T-helper 9 cell (primary cell): ENCODE results near the gene DNA2.
"Not testable (repeated sequence)": the region's sequence is repeated elsewhere in the genome, so short reads cannot be mapped to it uniquely, and the experiment has no call there.

Experiments
- DNase-seq: peaks from one replicate; pipeline ENCODE4 v3.0.0-alpha.2; 2020
- total RNA-seq, 2 donors: gene quantifications; one replicate each; lab custom pipeline; 2026; lab: John Stamatoyannopoulos, UW

DNA2 gene
- total RNA-seq = 6.3 to 9.4 reads per million in 2 donors

GRCh38 chr10:68471586-68472408, at the start of gene DNA2:
TSS of gene DNA2 (minus strand) at chr10:68471973. CDS start at chr10:68471864, 109 bp downstream.
- peak; percentile 44 for DNase-seq

GRCh38 chr10:68518609-68519008, 46.8 kb upstream of the DNA2 start:
- DNase-seq = not testable (repeated sequence)

GRCh38 chr10:68517188-68517587, 45.4 kb upstream of the DNA2 start:
- no peak for DNase-seq

GRCh38 chr10:68516766-68517165, 45.0 kb upstream of the DNA2 start:
- no peak for DNase-seq

DNA sequence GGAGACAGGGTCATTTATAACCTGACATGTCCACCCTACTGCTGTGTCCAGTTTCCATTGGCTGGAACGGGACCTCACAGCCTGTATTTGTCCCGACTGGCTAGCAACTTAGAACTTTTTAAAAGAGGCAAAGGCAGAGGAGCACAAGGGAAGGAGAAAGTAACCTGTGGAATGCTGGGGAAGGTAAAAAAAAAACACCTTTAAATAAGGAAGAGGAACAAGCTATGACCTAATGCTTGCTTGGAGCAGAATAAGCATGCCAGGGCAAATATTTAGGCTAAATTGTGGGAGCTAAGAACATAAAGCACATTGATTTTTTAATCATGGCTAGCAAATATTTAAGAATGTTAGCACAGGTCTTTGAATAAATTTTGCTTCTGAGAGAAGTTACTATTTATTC, 44.4 kb upstream of the DNA2 start:
- not testable (repeated sequence) for DNase-seq

- no peak for DNase-seq
Observed at GRCh38 chr10:68508090-68508489, 36.3 kb upstream of the DNA2 start.

DNA sequence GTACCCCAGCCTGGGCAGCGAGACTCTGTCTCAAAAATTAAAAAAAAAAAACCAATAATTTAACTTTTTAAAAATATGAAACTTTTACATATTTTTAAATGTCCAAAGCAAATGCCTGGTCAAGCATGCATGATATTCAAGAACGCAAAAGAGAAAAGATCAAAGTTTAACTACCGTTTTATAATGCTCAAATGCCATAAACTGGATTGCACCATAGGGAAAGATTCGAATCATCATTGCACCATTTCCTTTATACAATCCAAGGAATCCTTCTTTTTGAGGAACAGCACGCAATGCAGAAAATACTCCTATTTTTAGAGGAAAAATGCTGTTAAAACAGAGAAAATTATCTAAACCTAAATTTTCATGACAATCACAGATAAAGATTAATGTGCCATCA, 34.6 kb upstream of the DNA2 start:
- DNase-seq = no peak

- DNase-seq = no peak
Observed at GRCh38 chr10:68502846-68503245, 31.1 kb upstream of the DNA2 start.

- no peak for DNase-seq
Observed at GRCh38 chr10:68501691-68502090, 29.9 kb upstream of the DNA2 start.

DNA sequence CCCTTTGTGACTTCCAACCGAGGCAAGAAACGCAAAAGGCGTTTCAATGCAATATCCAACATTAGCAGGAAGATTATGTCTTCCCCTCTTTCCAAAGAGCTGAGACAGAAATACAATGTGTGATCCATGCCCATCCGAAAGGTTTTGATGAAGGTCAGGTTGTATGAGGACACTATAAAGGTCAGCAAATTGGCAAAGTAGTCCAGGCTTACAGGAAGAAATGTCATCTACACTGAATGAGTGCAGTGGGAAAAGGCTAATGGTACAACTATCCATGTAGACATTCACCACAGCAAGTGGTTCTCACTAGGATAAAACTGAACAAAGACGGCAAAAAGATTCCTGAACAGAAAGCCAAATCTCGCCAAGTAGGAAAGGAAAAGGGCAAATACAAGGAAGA, 27.8 kb upstream of the DNA2 start:
- DNase-seq = no peak

GRCh38 chr10:68496072-68496471, 24.3 kb upstream of the DNA2 start:
- no peak for DNase-seq

- DNase-seq = no peak
Observed at GRCh38 chr10:68492118-68492517, 20.3 kb upstream of the DNA2 start.

DNA sequence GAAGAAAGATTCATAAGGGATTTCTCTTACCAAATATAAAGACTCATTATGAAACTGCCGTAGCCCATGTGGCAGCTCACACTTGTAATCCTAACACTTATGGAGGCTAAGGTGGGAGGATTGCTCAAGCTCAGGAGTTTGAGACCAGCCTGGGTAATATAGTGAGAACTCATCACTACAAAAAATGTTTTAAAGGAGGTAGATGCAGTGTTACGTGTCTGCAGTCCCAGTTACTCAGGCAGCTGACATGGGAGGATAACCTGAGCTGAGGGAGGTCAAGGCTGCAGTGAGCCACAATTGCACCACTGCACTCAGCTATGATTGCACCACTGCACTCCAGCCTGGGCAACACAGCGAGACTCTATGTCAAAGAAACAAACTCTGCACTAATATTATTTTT, 18.1 kb upstream of the DNA2 start:
- DNase-seq = no peak

DNA sequence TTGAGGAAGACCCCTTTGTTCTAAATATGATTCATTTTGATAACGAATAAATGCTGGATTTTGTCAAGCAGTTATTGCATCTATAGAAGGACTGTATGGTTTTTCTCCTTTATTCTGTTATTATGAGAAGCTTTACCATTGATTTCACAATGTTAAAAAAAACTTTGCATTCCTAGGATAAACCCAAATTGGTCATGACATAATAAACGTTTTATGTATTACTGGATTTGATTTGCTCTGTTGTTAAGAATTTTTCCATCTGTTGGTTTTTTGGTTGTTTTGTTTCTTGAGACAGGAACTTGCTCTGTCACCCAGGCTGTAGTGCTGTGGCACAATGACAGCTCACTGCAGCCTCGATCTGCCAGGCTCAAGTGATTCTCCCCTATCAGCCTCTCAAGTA, 2.2 kb upstream of the DNA2 start:
- DNase-seq = no peak

DNA sequence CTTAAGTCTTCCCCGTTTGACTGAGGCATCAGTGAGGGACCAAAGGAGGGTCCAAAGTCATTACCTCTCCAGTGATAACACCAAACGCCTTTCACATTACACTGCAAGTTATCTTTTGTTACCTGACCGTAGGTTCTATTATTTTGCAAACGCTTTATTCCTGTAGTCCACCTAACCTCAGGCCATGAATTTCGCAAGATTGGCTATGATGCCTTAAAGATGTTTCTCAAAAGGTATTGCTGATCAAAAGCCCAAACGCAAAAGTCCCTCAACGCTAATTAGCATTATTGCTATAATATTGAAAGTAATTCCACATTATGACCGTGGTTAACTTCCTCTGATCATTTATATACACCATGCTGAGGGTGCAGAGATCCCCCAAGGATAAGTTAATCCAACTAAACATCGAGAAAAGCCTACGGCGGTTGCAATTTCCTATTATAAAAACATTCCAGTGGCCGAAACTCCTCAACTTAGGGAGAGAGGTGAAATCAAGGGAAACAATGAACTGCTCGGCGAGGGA, 649 bp downstream of the DNA2 start:
- DNase-seq = no peak

DNA sequence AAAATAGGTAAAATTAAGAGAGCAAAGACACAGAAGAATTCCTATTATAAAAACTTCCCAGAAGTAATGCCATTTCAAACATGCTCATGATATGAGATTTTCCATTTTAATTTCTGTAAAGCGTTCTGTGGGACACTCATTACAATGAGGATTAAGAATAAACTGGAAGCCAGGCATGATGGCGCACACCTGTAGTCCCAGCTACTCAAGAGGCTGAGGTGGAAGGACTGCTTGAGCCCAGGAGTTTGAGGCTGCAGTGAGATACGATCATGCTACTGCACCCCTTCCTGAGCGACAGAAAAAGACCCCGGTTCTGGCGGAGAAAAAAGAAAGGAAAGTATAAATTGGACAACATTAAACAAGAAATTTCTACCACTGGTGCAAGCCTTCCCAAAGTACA, 1.5 kb downstream of the DNA2 start:
- no peak for DNase-seq

- no peak for DNase-seq
Observed at GRCh38 chr10:68469838-68470237, 1.9 kb downstream of the DNA2 start.

DNA sequence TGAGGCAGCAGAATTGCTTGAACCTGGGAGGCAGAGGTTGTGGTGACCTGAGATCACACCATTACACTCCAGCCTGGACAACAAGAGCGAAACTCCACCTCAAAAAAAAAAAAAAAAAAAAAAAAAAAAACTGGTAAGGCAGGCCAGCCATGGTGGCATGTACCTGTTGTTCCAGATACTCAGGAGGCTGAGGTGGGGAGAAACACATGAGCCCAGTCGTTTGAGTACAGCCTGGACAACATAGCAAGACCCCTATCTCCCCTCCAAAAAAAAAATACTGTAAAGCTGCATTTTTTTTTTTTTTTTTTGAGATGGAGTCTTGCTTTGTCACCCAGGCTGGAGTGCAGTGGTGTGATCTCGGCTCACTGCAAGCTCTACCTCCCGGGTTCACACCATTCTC, 7.0 kb downstream of the DNA2 start:
- not testable (repeated sequence) for DNase-seq

- DNase-seq = no peak
Observed at GRCh38 chr10:68463365-68464093, 8.2 kb downstream of the DNA2 start.

DNA sequence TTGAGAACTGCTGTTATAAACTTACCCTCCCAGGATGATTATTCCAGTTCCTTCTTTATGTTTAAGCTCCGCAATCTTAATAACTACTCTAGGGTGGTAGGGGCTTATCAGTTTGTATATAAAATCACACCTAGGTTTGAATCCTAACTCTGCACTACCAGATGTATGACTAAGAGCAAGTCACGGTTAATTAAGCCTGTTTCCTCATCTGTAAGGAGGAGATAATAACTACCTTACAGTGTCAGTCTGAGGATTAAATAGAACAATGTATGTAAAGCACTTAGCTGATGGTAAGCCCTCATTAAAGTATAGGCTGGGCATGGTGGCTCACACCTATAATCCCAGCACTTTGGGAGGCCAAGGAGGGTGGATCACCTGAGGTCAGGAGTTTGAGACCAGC, 9.2 kb downstream of the DNA2 start:
- DNase-seq = no peak

DNA sequence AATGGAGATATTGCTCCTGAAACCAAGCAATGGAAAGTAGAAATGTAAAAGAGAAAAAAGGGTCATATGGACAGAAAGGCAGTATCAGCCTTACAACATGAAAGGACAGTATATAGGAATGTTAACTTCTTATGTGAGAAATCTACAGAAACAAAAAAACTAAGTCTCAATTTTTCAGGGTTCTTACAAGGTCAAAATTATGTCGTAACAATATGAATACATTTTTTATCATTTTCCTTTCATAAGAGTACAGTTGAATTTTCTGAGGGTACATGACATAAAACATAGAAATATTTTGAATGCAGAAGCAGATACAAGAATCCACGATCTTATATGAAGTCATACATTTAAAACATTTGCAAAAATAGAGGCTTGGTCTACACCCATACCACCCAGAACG, 10.7 kb downstream of the DNA2 start:
- no peak for DNase-seq

DNA sequence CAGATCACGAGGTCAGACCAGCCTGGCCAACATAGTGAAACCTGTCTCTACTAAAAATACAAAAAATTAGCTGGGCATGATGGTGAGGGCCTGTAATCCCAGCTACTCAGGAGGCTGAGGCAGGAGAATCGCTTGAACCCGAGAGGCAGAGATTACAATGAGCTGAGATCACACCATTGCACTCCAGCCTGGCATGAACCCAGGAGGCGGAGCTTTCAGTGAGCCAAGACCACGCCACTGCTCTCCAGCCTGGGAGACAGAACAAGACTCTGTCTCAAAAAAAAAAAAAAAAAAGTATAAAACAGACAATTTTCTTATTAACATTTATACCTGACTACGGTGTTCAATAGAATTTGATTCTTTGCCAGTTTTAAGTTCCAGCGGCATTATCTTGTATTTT, 22.1 kb downstream of the DNA2 start:
- DNase-seq = not testable (repeated sequence)

GRCh38 chr10:68446179-68446578, 25.6 kb downstream of the DNA2 start:
- DNase-seq = no peak

- no peak for DNase-seq
Observed at GRCh38 chr10:68442971-68443370, 28.8 kb downstream of the DNA2 start.
